ENCODE data around the gene PTH1R.

PTH1R gene

DNA sequence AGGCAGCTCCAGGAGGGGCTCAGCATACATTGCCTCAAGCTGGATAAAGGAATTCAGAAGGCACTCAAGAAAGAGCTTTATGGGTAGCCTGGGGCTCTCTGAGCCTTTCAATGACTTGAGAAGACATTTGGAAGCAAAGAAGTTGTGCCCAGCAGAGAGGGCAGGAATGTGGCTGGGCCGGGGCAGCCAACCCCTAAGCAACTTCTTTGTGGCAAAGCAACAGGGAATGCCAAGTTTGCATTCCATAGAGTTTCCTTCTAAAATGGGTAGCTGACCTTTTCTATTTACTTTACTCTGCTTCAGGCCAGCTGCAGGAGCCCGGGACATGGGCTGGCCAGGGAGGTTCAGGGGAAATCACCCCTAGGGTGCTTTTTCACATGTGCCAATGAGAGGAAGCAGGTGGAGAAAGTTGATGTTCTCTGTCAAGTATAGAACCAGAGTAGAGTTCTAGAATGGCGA lies 53.5 kb downstream of the PTH1R start:
- DNase-seq (ENCODE audit: low spot score), result no peak

DNA sequence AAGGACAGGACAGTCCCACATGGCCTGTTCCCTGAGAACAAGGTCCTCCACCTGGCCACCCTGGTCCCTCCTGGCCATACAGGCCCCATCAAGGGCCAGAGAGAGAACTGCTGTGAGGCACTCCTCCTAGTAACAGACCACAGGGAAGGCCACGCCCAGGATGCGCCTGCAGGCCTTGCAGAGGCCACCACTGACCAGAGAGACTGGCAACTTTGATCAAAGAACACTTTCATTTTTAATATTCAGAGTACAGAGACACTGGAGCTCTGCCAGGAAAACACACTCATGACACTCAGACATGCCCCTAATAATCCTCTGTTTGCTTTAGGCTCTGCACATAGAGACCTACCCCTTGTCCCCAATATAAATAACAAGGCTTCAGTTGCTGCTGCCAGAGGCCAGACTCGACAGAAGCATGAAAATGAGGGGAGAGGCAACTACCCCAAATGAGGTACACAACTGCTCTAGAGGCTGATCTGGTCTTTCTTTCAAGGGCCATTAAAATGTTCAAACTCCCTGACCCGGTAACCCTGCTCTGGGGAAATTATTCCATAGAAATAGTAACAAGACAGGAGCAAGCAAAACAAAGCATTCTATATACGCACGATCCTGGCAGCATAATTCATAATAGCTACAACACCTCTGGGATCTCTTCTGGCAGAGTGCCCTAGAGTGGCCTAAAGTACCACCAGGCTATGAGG lies 54.3 kb downstream of the PTH1R start:
- DNase-seq (ENCODE audit: low spot score), result no peak

DNA sequence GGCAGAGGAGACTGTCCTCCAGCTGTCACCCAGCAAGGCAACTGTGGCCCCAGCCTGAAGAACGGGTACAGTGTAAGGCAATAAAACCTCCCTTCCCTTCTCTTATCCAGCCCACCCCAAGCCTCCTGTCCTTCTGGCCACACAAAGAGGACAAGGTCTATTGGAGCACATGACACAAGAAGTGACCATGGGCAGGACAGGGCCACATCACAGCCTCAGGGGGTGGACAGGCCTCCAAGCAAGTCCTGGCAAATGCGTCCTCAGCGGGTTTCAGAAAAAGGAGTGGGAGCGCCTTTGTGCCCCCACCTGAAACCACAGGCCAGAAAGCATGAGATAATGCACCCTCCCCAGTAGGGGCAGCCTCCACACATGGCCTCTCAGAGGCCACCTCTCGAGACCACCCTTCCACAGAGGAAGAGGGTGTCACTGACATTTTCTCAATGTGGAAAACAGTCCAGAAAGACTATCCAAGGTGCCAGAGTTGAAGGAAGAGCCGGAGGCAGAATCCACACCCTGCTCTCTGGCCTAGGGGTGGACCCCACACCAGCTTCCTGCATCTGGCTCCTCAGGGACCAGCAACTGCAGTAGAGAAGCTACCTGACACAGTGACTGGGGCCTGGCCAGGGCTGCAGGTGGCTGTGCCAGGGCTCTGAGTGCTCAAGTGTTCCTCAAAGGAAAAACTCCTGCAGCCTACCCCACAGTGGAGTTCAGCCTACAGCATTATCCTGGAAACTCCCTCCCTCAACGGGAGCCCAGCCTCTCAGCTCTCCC lies 55.1 kb downstream of the PTH1R start:
- DNase-seq (ENCODE audit: low spot score), result no peak

DNA sequence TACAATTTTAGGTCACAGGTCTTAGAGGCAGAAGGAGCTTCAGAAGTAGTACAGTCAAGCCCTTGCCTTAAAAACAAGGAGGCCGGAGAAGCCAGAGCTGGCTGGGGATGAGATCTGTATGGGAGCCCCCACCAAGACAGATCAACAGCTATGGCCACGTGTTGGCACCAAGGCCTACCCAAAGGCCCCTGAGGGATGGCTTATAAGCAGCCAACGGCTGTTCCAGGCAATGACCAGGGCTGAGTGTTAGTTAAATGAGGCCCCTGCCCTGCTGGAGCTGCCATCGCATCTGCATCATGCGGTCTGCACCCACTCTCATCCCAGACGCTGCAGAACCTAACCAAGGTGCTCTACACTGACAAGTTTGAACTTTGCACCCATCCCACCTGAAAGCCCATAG lies 55.7 kb downstream of the PTH1R start:
- no peak for DNase-seq (ENCODE audit: low spot score)

DNA sequence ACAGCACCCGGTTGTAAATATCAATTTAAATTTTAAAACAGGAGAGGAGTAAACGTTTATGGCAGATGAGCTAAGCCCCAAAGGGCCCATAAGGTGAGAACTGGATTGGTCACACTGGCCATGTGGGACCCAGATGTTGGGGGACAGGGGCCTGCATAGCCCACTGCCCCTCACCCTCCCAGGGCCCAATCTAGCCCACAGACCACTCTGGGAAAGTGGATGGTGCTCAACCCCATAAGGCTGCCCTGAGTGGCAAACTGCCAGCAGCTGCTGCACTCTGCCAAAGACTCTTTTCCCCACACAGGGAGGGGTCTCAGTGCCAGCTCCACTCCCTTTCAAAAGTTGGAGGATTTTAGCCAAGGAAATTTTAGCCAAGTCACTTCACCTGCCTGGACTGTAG lies 56.6 kb downstream of the PTH1R start:
- no peak for DNase-seq (ENCODE audit: low spot score)

DNA sequence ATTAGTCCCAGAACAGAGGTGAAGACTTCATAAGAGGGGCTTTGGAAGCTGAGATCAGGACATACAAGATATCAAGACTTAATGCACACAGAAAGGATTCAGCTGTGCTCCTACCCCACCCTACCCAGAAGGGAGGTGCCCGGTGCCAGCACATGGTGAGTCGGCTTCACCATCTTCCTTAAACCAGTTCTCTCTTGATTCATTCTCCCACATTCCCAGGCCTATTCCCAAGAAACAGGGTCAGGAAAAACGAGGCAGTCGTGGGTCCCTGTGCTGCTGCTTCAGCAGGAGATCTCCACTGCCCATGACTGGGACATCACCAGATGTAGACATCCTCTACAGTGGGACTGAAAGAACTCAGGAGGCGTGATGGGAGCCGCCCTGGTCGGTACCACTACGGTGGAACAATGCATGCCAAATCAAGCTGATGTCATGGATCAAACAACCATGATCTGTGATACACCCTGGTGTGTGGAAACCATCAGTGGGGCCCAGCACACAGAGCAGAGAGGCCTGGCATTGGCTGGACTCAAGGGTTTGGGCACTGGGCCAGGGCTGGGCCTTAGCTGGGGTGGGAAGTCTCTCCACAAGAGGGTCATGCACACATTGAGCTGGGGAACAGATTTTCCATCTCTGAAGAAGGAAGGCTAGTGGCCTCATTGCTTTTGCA lies 57.1 kb downstream of the PTH1R start:
- DNase-seq (ENCODE audit: low spot score), result peak; percentile 59

DNA sequence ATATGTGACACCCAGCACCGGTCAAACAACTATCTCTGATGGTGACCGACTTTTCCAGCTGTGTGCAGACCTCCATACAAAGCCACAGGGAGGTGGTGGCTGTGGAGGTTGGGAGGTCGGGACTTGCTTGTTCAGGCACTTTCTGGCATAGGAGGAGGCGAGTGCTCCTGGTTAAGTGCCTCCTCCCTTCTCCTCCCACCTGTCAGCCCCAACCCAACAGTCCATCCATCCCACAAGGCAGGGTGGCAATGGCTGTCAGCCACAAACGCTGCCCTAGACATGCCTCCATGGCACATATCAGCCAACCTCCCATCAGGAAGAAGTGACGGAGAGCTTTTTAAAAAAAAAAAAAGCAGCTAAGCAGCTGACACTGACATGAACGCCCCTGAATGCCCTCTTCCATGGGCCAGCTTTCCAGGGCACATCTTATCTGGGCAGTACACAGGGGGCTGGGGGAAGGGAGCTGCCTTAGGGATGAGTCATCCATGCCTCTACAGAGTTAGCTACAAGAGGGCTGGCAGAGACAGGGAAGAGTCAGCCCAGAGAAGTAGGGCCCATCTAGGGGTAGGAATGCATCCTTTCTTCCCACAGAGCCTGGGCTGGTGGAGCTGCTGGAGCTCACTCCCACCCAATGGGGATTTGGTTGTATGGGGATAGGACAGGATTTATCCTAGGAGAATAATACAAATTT lies 57.8 kb downstream of the PTH1R start:
- peak; percentile 70 for DNase-seq (ENCODE audit: low spot score)

DNA sequence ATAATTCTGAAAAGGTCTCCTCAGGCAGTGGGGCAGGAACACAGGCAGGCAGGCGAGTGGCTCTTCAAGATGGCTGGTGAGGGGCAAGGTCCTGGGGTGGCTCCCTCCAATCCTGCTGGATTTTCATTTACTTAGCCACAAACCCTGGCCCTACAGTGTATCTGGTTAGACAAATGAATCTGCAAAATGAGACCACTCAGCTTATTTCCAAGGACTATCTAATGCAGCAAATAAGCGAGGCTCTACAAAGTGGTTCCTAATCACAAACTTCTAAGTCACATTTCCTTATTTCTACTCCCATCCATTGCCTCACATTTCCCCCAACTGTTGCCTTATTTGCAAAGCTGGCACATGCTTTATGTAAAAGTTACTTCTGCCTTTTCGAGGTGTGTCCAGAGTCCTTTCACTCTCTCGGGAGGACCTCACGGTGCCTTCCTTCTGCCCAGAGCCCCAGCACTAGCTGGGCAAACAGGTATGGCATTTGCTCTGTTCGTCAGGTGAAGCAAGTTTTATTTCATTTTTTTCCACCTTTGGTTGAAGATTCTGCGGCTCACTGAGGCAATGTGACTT lies 58.6 kb downstream of the PTH1R start:
- no peak for DNase-seq (ENCODE audit: low spot score)

DNA sequence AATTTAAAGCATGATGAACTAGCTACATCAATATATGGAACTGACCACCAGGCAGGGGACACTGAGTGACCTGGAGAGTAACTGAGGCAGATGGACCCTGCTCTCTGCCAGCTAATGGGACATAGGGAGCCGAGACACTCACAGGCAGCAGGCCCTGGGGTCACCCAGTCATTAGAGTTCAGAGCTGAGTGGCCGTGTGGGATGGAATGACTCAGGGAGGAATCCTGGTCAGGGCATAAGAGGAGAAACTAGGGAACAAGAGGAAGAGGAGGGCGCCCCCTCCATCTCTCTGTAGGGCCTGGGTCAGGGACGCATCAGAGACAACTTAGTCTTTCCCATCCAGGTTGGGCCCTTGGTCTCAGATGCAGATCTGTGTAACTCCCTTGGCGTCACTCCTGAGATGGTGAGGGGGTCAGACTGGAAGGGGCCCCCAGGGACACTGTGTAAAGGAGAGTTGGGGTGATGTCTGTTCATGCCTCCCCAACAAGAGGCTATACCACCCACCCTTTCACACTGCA lies 59.3 kb downstream of the PTH1R start:
- DNase-seq (ENCODE audit: low spot score), result no peak

DNA sequence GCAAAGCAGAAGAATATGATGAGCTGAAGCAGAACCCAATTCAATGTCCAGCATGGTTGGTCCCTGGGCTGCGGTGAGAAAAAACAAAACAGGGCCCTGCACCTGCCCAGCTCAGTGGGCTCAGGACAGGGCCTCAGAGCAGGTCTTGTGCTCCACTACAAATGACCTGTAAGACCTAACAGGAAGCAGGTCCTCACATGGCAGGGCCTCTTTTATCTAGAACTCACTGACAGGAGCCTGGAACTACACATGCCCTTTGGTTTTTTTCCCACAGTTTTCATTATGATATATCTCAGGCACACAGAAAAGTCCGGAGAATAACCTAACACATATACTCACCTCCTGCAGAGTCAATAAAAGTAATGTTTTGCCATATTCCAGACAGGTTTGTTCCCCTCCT lies 60.6 kb downstream of the PTH1R start:
- no peak for DNase-seq (ENCODE audit: low spot score)

DNA sequence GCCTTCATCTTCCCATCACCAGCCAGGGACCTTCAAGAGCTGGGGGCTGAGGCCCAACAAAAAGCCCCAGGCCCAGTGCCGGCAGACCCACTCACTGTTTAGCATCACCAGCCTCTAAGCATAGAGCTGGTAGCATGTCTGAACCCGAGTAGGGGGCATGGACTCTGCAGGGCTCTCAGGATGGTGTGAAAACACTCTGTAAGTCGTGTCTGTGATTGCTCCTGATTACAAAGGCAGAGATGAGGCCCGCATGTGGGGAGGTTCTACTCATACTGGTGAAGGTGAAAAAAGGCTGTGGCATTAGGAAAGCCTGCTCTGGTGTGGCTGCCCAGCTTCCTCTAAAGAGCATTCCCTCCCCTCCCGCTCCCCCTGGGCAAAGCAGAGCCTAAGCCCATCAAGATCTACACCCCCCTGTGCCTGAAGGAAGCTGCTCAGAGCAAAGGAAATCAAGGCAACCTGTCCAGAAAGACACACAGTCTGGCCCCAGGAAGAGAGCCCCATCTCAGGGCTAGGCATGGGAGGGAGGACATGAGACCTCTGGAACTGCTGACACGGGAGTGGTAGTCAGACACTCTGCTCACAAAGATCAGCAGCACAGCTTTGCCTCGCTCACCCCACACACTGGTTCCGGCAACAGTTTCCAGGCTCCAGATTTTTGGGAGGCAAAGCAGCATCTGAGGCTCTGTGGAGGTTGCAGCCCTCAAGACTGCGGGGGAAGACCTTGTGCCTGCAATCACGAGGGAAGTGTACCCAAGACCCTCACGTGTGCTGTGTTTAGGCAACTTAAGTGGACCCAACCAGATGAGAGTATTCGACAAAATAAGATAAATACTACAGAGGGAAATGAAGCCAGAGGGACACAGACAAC lies 62.3 kb downstream of the PTH1R start:
- no peak for DNase-seq (ENCODE audit: low spot score)

DNA sequence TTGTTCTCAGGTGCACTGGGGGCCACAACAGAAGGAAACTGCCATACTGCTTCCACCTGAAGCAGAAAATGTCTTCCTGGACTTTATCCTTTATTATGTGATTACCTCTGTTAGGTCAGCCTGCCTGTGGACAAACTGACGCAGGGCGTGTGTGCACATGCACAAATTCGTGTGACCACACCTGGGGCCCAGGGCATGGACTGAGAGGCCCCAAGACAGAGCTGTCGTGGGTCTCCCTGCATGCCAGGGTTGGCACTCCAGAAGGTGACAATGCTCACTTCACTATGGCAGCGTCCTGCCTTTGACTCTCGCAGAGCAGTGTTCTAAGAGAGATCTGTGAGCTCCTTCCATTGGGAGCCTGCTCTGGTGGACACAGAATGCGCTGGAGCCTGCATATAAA lies 64.6 kb downstream of the PTH1R start:
- no peak for DNase-seq (ENCODE audit: low spot score)

DNA sequence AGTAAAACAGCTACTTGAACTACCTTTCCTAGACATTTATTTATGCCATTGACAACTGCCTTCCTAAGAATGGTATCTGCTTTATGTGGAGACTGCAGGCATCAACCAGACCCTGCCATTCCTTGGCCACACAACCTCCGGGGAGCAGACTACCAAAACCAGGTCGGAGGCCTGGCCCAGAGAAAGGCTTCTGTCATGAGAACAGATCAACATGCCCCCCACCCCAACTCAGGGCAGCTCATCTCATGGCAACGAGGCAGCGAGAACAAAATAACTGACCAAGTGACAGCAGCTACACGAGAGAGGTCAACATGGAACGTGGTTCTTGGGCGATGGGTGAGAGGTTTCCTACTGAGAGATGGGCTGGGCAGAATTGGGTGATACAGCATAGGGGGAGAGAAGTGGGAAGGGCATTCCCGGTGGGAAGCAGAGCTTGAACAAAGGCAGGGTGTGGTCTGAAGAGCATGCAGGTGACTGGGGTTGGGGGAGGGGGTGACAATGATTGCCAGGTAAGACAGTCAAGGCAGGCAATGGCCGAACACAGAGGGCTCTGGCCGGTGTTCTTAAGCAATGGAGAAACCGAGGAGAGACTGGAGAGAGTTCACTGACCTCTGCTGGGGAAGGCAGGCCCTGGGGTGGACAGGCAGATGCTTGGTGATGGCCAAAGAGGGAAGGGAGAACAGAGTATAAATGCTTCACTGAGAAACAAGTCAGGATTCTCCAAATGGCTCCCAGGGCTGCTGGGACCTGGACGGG lies 65.1 kb downstream of the PTH1R start:
- DNase-seq (ENCODE audit: low spot score), result no peak

DNA sequence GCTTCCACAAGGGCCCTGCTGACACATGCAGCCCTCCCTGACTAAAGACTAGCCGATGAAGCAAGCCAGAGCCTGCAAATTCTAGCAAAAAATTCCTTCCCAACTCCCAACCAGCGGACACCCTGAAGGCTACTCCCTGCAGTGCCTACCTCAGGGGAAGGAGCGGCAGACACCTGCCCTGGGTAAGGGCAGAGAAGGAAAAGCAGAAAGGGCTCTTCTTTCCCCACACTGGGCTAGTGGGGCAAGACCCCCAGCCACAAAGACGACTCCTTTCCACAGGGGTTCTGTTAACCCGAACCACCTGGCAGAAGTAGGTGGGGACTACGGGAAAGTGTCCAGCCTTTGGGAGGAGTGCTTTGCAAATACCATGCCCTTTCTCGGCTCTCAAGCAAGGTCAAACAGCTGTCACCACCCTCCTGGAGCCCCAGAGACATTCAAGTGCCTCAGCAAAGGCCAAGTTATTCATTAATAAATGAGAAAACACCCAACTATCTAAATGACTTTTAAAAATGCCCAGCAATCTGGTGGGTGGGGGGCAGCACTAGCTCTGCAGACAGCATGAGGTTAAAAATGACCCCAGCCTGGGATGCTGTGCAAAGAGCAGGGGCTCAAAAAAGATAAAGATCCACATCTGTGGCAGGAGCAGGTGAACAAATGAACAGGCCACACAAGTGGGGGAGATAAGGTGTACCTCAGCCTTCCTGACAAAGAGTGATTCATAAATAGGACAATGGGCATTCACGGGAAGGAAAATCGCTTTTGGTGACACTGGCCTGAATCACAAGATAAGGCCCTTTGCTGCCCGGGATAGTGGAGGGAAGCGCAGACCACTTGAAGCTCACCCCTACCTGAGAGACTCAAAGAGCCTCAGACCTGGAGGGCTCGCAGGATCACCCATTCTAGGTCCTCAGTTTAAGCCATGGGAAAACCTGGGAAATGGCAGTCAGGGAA lies 66.0 kb downstream of the PTH1R start:
- DNase-seq (ENCODE audit: low spot score), result no peak

DNA sequence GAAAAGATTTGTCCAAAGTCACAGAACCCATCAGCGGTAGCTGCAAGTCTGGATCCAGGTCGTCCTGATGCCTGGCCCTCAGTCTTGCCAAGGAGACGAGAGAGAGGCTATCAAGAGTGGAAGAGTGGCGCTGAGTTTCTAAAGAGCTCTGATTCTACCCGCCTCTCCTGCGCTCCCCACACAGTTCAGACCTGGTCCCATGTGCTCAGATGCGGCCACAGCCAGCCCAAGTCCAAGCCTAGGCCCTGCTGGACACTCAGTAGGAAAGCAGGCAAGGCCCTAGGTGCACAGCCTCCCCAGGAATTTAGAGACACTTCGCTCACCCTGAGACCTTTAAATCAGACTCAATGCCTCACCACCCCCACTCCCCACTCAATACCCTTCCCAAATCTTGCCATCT lies 66.7 kb downstream of the PTH1R start:
- no peak for DNase-seq (ENCODE audit: low spot score)

DNA sequence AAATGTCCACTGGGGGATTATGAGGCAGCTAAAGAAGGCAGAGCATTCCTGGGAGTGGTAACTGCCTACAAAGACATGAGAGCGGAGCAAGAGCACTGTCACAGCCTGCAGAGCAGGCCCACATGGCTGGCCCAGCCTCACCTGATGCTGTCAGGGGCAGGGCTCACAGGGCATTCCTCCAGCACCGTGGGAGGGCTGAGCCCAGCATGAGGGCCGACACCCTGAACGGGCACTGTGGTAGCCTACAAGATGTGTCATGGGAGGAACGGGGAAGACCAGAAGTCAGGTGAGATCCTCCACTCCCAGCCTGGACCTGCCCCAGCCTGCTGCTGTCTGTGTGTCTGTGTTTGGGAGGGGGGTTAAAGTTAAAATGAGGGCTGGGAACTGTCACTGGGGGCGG lies 68.9 kb downstream of the PTH1R start:
- DNase-seq (ENCODE audit: low spot score), result no peak

DNA sequence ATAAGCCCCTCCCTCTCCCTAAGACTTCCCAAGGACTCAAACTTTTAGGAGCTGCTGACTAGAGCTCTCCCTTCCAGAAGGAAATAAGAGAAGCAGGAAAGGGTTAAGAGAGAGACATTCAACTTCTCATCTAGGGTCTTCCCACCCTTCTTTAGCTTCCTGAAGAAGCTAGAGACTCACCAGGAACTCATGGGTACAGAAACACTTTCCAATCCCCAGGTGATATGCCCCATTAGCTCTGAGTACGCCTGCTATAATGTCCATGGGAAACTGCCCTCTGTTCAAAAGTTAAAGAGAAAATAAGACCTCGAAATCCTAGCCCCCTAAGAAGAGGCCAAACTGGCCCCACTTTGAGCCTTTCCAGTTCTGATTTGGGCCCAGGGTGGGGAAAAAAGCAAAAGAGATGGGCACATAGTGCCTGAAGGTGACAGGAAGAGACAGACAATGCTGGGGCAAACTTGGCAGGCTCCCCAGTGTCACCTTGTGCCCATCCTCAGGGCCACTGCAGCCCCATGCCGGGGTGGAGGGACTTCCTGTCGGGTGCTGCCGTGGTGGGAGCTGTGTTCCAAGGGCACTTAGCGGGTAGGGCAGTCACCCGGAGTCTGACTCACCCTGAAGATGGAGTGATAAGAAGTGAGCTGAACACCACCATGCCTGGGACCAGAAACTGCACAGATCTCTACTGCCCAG lies 69.5 kb downstream of the PTH1R start:
- peak; percentile 75 for DNase-seq (ENCODE audit: low spot score)

DNA sequence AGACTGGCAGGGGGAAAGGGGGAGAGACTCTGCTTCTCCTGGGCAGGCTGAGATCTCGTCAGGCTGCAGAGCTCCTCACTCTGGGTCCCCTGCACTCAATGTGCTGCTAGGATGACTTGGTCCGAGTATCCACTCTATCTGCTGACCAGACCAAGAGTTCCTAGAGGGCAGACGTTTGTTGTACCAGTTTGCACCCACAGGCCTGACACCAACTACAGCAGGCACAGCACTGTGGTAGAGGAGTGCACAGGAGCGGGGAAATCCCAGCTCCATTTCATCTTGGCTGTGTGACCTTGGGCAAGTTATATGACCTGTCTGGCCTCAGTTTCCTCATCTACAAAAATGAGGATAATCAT lies 70.0 kb downstream of the PTH1R start:
- DNase-seq (ENCODE audit: low spot score), result no peak
